NCI-H146 treated with DMSO at 0.1 percent for 48 hours (cell line): Measurements from ENCODE around the gene IGF2BP2.

ENCODE experiments used
- DNase-seq: peaks from one replicate; lab custom pipeline; 2025; ENCODE audit not compliant: unreplicated experiment; lab: John Stamatoyannopoulos, UW

The IGF2BP2 gene

DNA sequence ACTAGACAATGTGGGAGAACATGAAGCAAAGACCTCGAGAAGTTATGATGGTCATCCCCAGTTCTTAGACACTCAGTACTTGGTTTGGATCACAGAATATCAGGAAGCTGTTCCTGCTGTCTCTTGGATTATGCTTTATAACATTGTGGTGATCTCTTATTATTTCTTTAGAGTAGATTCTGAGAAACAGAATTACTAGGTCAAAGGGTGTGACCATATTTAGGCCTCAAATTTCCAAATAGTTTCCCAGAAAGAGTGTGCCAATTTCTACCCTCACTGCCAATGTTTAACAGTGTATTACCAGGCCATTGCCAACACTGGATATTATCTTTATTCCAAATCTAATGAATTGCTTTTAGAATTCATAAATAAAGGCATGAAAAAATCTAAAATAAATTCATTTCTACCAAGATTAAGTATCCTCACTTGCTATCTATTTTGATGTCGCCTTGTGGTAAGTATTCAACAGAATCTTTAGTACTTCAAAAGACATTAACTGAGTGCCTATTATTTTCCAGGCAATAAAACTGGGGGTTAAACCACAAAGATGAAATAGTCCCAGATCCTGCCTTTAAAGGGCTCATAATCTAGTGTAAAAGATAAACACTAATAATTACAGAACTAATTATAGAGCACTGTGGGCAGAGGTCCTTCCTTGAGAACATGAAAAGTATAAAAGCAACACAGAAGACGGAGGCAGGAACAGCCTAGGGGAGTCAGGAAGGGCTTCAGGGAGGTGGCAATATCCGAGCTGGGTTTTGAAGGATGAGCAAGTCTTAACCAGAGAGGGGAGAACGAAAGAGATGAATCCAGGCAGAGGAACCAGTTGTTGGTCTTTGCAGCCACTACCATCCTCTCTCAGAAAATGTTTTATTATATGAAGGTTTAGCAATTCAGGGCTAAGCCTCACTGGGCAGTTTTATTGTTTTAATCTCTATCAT lies 86.8 kb downstream of the IGF2BP2 start:
- DNase-seq: no peak

DNA sequence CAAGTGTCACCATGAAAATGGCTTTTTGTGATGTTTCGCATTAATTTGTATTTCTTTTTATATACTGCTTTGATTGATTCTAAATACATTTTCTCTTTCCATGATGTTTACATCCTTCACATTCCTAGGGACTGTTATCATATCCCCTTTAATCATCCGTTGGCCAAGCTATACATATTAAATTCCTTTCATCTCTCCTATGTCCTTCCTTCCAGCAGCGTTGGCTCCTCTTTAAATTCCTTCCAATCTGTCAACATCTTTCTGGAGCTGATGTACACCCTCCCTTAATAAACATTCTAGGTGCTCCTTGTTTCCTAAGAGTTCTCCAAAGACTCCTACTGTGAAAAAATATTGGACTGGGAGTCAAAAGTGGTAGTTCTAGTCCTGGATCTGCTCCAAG lies 87.8 kb downstream of the IGF2BP2 start:
- DNase-seq: no peak

DNA sequence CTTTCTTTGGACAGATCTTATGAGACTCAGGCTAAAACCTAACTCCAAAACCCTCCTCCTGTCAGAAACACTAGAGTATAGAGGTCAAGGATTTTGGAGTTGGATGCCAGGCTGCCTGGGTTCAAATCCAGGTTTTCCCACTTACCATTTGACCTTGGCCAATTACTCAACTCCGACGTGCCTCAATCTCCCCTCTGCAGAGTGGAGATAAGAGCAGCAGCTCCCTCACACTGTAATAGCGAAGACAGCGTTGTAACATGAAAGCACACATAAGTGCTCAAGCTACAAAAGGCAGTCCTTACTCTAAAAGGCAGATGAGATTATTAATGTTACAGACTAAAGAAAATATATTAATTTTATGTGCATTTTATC lies 90.1 kb downstream of the IGF2BP2 start:
- DNase-seq: no peak

DNA sequence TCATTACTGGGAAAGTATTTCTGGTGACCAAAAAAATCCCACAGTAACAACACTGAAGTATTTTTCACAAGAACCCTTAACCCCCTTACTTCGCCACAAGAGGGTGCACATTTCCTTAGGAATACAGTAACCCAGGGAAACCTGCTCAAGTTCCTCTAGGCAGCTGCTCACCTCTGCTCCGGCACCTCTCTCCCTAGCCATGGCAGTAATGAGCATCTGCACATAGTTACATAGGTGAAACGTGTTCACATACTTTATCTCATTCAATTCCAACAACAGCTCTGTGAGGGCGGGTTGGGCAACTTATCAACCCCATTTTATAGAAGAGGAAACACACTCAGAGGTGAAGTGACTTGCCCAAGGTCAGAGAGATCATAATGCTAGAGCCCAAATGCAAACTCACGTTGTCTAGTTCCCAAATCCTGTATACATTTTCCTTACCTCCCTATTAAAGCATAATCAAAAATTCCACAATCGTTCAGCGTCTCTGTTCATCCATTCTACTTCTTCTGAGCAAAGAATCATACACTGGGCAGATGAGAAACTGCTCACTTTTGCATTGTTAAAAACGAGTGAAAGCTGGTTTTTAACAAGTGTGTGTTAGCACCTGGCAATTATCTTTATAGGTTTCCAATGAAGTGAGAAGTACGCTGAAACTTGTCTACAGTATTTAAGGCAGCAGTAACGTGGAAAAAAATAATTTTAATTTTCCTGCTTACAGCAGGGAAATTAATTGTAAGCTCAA lies 90.7 kb downstream of the IGF2BP2 start:
- peak; percentile 68 for DNase-seq

DNA sequence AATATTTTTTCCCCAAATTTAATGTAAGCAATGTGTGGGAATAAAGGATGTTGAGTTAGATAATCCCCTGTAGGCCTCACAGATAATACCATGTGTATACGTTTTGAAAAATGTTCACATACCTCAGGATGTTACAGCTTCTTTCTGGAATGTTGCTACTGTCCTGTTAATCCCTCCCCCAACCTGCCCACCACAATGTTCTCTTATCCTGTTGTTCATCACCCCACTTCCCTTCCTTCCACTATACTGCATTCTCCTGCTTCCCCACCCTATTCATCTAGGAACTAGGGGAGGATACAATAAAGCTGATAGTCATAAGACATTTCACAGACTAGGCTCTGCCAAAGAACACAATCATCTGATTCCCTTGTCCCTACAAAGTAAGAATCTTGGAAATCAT lies 92.1 kb downstream of the IGF2BP2 start:
- no peak for DNase-seq

DNA sequence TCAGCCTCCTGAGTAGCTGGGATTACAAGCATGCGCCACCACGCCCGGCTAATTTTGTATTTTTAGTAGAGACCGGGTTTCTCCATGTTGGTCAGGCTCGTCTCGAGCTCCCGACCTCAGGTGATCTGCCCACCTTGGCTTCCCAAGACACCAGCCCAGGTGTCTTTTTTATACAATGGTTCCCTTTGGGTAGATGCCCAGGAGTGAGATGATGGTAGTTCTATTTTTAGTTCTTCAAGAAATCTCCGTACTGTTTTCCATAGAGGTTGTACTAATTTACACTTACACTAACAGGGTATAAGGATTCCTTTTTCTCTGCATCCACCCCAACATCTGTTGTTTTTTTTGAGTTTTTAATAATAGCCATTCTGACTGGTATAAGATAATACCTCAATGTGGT lies 94.3 kb downstream of the IGF2BP2 start:
- DNase-seq: no peak

DNA sequence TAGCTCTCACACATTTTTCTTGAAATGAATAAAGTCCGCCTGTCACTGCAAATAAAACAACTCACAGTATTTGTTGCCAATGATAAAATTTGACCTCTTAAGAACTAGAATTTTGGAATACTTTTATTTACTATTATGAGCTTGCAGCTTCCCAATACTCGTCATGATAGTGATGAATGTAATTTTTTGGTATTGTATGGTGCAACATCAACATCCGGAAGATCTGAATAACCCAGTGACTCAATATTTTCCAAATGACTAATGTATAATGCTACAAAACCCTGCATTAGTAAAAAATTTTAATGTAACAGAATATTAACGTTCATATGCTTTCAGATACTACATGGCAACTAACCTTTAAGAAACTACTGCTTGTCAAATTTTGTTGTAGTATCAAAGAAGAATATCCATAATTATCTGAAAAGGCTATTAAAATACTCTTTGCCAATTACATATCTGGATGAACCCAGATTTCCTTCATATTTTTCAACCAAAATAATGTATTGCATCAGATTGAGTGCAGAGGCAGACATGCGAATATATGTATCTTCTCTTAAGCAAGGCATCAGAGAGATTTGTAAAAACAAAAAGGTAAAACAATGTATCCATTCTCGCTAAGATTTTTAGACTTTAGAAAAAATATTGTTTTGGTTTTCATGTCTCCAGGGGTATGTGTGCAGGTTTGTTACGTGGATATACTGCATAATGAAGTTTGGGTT lies 95.3 kb downstream of the IGF2BP2 start:
- no peak for DNase-seq

DNA sequence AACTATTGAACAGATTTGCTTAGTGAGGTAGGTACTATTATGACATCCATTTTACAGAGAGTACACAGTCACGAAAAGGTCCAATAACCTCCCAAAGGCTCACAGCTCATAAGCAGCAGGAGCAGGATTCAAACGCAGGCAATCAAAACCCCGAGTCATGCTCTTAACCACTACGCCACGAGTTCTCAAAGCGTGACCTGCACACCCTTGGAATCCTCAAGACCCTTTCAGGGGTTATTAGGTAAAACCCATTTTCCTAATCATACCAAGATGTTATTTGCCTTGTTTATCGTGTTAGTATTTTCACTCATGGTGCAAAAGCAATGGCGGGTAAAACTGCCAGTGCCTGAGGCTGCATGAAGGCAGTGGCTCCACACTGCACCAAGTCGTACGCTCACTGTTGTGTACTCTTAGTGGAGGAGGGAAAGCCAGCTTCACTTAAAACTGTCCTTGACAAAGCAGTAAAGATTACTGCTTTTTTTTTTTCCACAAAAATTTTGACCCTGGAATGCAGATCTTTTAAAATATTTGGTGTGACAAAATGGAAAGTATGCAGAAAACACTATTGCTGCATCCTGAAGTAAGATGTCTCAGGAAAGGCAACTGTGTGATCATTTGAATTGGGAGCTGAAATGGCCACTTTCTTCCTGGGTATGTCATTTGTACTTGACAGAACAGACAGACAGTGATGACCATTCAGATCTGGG lies 96.1 kb downstream of the IGF2BP2 start:
- no peak for DNase-seq

DNA sequence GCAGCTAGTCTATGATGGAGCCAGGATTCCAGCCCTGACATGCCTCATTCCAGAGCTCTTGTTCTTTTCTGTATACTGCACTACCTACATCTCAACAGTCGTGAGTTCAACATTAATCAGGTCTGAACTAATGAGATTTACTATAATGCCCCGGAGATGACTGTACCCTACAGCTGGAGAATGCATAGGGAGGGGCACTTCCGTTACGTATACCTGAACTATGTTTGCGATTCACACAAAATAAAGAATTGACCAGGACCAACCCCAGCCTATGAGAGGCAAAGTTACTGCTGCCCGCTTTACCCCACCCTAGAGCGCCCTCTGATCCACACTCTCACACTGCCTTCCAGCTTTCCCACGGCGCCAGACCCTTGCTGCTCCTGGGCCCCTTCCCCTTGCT lies 97.0 kb downstream of the IGF2BP2 start:
- no peak for DNase-seq

DNA sequence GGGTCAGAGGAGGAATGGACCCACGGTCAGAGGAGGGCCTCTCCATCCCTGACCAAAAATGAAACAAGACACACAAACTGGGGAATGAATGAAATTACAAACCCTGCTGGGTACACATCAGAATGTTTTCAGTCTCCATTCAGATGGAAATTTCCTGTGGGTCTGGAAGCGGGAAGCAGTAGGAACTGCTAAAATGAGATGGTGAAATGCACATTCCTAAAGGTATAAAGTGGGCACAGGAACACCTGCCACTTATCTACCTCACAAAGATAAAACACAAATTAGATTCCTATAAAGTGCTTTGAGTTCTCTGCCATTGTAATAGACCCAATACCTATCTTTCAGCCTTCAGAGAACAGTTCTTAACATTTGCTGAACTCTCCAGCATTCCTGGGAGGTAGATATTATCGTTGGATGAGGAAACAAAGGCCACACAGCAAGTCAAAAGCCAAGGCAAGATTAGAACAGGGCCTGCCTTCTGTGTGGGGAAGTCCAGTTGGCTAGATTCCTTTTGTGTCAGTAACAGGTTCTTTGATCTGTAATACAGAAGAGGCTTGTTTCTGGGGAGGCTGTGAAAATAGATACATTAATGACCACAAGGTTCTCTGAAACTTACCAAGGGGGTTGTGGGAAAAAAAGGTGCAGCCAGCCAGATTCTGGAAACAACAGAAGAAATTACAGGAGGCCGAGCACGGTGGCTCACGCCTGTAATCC lies 98.4 kb downstream of the IGF2BP2 start:
- DNase-seq: no peak

DNA sequence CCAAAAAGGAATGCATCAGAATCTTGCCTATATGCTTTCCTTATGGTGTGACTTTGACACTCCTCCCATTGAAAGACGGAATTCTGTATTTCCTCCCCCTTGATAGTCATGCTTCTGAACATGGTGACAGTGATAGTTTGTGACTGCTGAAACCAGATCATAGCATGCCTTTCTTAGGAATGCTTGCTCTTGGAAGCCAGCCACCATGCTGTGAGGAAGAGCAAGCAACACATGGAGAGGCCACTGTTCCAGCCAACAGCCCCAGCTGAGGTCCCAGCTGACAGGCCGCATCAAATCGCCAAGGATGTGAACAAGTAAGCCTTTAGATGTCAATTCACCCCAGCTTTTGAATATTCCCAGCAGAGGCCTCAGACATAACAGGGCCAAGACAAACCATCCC lies 100.1 kb downstream of the IGF2BP2 start:
- no peak for DNase-seq

DNA sequence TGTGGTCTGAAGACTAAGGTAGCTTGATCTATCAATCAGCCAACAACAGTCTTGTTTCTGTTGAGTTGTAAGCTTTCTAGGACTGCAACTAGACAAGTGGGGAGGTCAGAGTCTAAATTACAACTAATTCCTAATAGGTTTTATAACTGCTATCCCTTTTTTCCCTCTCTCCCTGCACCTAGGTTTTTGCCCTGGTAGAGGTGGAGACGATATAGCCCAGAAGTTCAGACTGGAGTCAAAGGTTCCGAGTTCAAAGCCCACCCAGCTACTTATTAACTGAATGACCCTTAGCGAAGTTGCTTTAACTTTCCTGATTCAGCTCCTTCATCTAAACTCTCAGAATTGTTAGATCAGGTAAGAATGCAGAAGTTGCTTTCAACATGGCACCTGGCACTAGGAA lies 100.6 kb downstream of the IGF2BP2 start:
- no peak for DNase-seq

DNA sequence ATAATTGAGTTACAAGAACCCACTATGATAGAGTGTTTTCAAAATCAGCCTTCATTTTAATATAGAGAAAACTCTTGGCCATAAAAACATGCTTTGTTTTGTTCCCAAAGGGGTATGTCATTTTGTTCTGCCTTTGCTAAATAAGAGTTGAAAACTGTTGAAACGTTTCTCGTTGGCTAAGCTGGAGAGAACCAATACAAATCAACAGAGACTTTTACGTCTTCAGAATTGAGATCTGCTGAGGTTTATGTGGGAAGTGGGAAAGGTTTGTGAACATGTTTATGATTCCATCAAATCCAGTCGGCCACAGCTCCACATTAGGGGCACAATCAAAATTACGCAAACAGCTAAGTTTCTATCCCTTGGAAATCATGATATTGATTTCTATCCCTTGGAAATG lies 102.0 kb downstream of the IGF2BP2 start:
- no peak for DNase-seq

DNA sequence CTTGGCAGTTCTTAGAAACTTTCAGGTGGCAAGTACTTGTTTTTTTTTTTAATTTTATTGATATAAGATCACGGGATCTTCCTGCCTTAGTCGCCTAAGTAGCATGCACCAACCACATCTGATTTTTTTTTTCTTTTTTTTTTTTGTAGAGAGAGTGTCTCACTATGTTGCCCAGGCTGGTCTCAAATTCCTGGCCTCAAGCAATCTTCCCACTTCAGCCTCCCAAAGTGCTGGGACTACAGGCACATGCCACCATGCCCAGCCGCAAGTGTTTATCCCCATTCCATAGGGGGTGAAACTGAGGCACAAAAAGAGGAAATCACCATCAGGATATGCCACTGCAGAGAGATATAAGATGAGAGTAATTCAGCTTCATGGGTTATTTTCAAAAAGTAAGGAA lies 102.9 kb downstream of the IGF2BP2 start:
- no peak for DNase-seq

DNA sequence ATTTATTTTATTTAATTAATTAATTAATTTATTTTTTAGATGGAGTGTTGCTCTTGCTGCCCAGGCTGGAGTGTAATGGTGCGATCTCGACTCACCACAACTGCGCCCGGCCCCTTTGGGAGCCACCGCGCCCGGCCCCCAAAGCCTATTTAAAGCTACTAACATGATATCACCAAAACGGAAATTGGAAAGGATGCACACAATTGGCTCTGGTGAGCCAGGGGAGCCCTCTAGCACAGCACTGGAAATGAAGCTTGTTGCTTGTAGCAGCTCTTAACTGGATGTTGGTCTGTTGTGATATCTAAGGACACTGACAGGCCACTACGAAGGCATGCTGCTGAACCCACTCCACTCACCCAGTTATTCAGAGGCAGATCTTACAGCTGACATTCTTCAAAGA lies 104.5 kb downstream of the IGF2BP2 start:
- DNase-seq: no peak

DNA sequence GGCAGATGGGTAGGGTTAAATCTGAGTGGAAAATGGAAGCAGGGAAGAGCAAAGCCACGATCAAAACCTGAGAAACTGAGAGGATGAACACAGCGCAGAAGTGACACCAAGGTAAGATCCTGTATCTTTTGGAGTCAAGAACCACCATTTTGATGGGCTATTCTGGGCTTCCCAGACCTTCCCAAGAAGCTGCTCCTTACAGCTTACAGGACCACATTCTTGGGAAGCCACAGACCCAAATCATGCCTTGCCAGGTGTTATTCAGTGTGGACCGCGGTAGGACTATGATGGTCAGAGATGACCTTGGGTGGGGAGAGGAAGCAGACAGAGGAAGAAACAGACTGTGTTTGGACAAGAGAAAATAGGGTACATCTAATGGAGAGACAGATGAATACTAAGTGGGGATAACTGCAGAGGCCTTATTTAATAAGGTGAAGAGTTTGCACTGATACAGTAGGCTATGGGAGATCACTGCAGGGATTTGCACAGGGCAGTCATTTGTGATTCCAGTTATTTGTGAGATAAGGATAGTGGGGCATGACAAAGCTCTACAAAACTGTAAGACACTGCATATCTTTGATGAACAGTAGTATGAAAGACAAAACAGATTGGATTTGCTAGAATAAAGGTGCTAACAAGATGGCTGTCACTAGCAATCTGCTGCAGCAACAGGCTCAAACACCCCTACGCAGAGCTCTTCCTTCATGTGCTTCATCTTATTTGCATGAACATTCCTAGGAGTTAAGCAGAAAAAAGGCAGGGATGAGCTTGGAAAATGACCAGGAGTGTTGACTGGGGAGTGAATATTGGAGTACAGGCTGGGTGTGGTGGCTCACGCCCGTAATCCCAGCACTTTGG lies 105.9 kb downstream of the IGF2BP2 start:
- DNase-seq: no peak

DNA sequence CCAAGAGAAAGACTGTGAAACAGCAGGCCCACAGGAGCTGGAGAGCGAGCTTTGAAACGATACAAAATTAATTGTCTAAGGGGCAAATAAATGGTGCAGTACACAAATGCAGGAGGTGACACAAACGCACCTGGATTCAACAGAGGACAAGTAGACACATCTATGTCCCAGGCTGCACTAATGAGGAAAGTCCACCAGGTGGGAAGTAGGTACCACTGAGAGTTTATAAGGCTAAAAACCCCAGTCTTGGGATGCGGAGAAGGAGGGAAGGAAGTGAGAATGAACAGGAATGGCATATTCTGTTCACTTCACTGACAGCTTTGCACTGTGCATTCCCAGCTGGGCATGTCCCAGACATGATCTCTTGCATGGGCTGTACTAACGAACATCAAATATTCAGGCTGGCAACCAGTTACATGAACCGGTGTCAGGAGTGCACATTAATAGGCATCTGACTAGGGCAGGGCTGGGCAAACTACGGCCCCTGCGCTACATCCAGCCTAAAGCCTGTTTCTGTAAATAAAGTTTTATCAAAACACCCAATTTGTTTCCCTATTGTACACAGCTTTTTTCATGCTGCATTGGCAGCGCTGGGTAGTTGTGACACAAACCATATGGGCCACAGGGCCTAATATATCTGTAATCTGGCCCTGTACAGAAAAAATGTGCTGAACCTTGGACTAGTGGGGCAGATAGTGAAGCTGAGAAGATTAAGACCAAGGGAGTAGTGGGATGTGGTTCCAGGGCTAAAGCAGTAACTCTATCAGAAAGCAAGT lies 107.0 kb downstream of the IGF2BP2 start:
- no peak for DNase-seq

DNA sequence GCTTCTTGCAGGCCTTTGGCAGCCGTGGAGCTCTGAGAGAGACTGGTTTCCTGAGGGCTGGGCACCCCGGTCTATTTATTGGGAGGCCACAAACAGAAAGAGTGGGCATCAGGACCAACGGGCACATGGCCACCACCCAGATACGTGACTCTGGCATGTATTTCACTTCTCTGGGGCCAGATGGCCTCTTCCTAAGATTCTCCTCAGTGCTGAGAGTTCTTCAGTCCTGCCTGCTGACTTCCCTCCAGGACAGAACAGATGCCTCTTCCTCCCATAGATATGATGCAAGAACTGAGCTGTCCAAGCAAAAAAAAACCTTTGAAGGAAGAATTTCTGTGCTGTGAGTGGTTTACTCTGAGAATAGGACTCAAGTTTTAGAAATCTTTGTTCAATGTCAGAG lies 107.7 kb downstream of the IGF2BP2 start:
- no peak for DNase-seq
